Left lung (tissue), 10 donors: ENCODE measurements around the gene CACNA1I. TPM values are rescaled to one million over a fixed set of nuclear protein-coding genes. Genes with fewer than 3 reads are reported as not detected.
A peak's percentile ranks its signal among the peaks of the same experiment; 100 is the strongest.

Experiments
- ATAC-seq: fragments of 200-7000 bp; cut with Tn5 transposase; one replicate; pipeline ENCODE4 v1.9.1; 2020; ENCODE audit warnings: moderate library complexity
- DNase-seq, 4 donors: peaks; one replicate each; pipeline ENCODE4 v3.0.0-alpha.2; 2013 to 2020
- H3K27ac ChIP-seq, 2 donors: fragments of 200-600 bp; sonication (generic) in 1 of 2; one replicate each; pipeline versions ENCODE4 v1.5.0 to v1.8.0; 2020 to 2021
- H3K27me3 ChIP-seq, 2 donors: fragments of 200-600 bp; sonication (generic) in 1 of 2; one replicate each; pipeline versions ENCODE4 v1.5.0 to v1.8.0; 2020 to 2021
- H3K36me3 ChIP-seq, 2 donors: fragments of 200-600 bp; sonication (generic) in 1 of 2; one replicate each; pipeline versions ENCODE4 v1.5.0 to v1.8.0; 2020 to 2021
- H3K4me1 ChIP-seq, 2 donors: fragments of 200-600 bp; one replicate each; pipeline ENCODE4 v1.8.0; 2021
- H3K4me3 ChIP-seq, 2 donors: fragments of 200-600 bp; sonication (generic) in 1 of 2; one replicate each; pipeline versions ENCODE4 v1.5.0 to v1.8.0; 2020 to 2021; ENCODE audit warnings: mild to moderate bottlenecking in 1 of 2
- H3K9me3 ChIP-seq, 2 donors: fragments of 200-600 bp; sonication (generic) in 1 of 2; one replicate each; pipeline versions ENCODE4 v1.5.0 to v1.8.0; 2020 to 2021
- intact Hi-C, 2 donors: fragments of 100-400 bp; cut with DNase I; formaldehyde crosslinking; loops; one replicate each; pipeline versions ENCODE4 v1.11.2 to v1.14.2; 2022
- polyA plus RNA-seq, 6 donors: library from polyadenylated mRNA; unstranded; fragments of 120-200 nt; gene quantifications; one replicate each; pipeline ENCODE4 v1.2.1, GENCODE V29; 2013; ENCODE audit not compliant: insufficient read length in 6 of 6
- total RNA-seq, 2 donors: library from RNA; stranded (reverse); fragmentation: NEBNext Ultra II Directional; extraction: Animal tissue kit (Norgen Biotek cat#: 25700); gene quantifications; one replicate each; pipeline ENCODE4 v1.2.1, GENCODE V29; 2021
- TF ChIP-seq, protein P1 (sequence below), 2 donors: fragments of 200-600 bp; sonication (generic) in 1 of 2; IDR thresholded peaks; one replicate each; pipeline versions ENCODE4 v1.5.0 to v1.8.0; 2021; ENCODE audit warnings: antibody characterized with exemption in 2 of 2
- donor health status: DM: no; HTN: yes; CAD: no.
- donor health status: DM: no; HTN: no; CAD: no.

Gene CACNA1I
- total and polyA plus RNA-seq, 8 donors = 0.03 to 0.35 (median 0.09) TPM

GRCh38 chr22:39722501-39722900 is 151.9 kb downstream of the CACNA1I start:
- H3K27me3 ChIP-seq = peaks cover 0 to 71% of the 10 kb centered on the region in 2 donors
- intact Hi-C loops = no loop called here

DNA sequence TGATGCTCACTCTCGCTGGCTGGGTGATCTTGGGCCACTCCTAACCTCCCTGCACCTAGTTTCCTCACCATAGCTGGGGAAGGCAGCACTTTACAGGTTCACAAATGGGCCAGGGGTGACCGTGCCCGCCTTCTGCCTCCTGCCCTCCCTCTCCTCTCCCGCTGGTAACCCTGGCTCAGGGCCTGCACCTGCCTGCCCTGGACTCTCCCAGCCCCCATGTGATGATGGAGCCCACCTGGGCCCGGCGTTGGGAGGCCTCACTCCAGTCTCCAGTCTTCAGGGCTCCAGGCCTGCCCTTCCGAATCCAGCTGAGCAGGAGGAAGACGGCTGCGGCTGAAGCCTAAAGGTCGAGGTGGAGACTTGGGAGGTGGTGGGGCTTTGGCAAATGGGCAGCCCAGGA is 152.9 kb downstream of the CACNA1I start:
- peak in 1 of 4 donors; percentile 33 for DNase-seq
- no peak overlapping the region for H3K27ac ChIP-seq
- H3K4me3 ChIP-seq = no peak overlapping the region
- H3K4me1 ChIP-seq = no peaks in the 10 kb centered on the region
- H3K36me3 ChIP-seq = no peaks in the 10 kb centered on the region
- H3K27me3 ChIP-seq = peaks cover 0 to 81% of the 10 kb centered on the region in 2 donors
- TF ChIP-seq, protein P1, sequence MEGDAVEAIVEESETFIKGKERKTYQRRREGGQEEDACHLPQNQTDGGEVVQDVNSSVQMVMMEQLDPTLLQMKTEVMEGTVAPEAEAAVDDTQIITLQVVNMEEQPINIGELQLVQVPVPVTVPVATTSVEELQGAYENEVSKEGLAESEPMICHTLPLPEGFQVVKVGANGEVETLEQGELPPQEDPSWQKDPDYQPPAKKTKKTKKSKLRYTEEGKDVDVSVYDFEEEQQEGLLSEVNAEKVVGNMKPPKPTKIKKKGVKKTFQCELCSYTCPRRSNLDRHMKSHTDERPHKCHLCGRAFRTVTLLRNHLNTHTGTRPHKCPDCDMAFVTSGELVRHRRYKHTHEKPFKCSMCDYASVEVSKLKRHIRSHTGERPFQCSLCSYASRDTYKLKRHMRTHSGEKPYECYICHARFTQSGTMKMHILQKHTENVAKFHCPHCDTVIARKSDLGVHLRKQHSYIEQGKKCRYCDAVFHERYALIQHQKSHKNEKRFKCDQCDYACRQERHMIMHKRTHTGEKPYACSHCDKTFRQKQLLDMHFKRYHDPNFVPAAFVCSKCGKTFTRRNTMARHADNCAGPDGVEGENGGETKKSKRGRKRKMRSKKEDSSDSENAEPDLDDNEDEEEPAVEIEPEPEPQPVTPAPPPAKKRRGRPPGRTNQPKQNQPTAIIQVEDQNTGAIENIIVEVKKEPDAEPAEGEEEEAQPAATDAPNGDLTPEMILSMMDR (IDR thresholded peaks at IDR 0.05) = no peak
- intact Hi-C loops = no loop called here
- no peak for ATAC-seq
- no peaks in the 10 kb centered on the region for H3K9me3 ChIP-seq

More at GRCh38 chr22:39722501-39722900, 151.9 kb downstream of the CACNA1I start:
- DNase-seq (no peak), ATAC-seq (no peak)
- Histone ChIP-seq H3K36me3 (no peaks in the 10 kb centered on the region), H3K4me3 (no peak overlapping the region), H3K9me3 (no peaks in the 10 kb centered on the region), H3K4me1 (no peaks in the 10 kb centered on the region), H3K27ac (no peak overlapping the region)
- TF ChIP-seq, protein P1 (IDR thresholded peaks at IDR 0.05) = no peak

DNA sequence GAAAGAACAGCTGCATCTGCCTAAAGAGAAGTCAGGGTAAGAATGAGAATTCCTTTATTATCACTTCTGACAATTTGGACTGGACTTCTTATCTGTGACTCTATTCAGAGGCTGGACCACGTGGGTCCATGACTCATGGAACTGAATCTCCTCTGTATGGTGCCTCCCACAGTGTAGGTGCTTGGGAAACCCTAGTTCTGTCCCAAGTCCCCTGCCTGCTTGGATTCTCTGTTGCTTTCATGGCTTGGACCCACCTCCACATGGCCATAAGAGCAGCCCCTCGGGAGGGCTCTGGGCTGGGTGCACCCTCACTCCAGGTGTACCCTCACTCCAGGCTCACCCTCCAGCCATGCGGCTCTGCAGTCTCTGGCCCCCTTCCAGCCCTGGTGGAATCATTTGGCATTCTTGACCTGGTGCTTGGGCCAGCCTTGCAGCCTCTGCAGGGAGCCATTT is 153.4 kb downstream of the CACNA1I start:
- TF ChIP-seq, protein P1 (IDR thresholded peaks at IDR 0.05) = no peak
- Histone ChIP-seq H3K27ac (no peak overlapping the region), H3K4me3 (no peak overlapping the region), H3K9me3 (no peaks in the 10 kb centered on the region), H3K36me3 (no peaks in the 10 kb centered on the region), H3K4me1 (no peaks in the 10 kb centered on the region), H3K27me3 (peaks cover 0 to 84% of the 10 kb centered on the region in 2 donors)
- no peak for DNase-seq
- peak; percentile 42 for ATAC-seq
- intact Hi-C loops = no loop called here

DNA sequence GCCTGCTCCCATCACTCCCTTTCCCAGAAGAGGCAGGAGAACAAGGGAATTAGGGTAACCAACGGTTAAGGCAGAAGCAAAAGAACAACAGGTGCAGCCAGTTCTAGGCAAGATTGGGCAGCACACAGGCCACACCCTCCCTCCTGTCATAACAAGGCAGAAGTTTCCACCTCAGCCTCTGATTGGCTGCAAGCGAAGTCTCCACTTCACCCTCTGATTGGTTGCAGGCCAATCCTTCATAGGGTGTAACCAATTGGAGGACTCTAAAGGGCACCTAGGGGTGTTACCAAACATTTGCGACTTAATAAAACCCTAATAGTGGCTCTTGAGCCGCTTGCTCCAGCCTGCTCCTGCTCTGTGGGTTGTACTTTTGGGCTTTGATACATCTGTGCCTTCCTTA is 153.8 kb downstream of the CACNA1I start:
- TF ChIP-seq, protein P1 (IDR thresholded peaks at IDR 0.05) = no peak
- Histone ChIP-seq H3K36me3 (no peaks in the 10 kb centered on the region), H3K4me3 (no peak overlapping the region), H3K27ac (no peak overlapping the region), H3K4me1 (no peaks in the 10 kb centered on the region), H3K27me3 (peaks cover 0 to 85% of the 10 kb centered on the region in 2 donors), H3K9me3 (no peaks in the 10 kb centered on the region)
- ATAC-seq (no peak), DNase-seq (no peak)
- intact Hi-C loops = no loop called here

DNA sequence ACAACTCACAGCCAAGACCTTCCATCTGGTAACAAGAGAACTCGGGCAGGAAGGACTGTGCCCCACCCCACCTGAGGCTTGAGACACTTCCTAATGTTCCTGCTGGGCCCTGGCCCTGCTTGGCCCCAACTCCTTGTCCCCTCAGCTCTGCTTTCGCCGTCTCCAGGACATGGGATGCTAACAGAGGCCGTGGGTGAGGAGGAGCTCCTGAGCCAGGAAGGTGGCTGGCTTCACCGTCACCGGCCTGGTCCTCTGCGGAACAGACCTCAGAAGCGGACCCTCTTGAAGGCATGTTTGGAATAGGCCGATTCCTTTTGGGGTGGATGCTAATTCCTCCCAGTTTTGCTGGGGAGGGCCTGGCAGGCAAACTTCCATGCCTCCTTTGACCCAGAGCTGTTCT is 154.3 kb downstream of the CACNA1I start:
- TF ChIP-seq, protein P1 (IDR thresholded peaks at IDR 0.05) = no peak
- no peaks in the 10 kb centered on the region for H3K4me1 ChIP-seq
- H3K9me3 ChIP-seq = no peaks in the 10 kb centered on the region
- DNase-seq (no peak), ATAC-seq (no peak)
- H3K36me3 ChIP-seq = no peaks in the 10 kb centered on the region
- no peak overlapping the region for H3K4me3 ChIP-seq
- H3K27ac ChIP-seq = no peak overlapping the region
- peaks cover 0 to 85% of the 10 kb centered on the region in 2 donors for H3K27me3 ChIP-seq
- intact Hi-C loops = no loop called here
